ENCODE results near the gene DGLUCY. TPM values are rescaled to one million over a fixed set of nuclear protein-coding genes. Genes with fewer than 3 reads are reported as not detected.
"Not testable (repeated sequence)": the region's sequence is repeated elsewhere in the genome, so short reads cannot be mapped to it uniquely, and the experiment has no call there.

The DGLUCY gene
- polyA plus RNA-seq, 3 donors, result 54.9 to 88.4 (median 66.0) TPM

- peaks cover 86 to 90% of the 10 kb centered on the region in 2 donors for H3K36me3 Mint-ChIP-seq
- intact Hi-C loops (cut with micrococcal nuclease), result no loop called here
- peaks cover 6% of the 10 kb centered on the region for H3K4me1 Mint-ChIP-seq
- Histone ChIP-seq H3K27ac (ENCODE audit: low read depth in 1 of 2, low read length in 2 of 2) (no peak overlapping the region), H4K20me1 (ENCODE audit: insufficient read depth, low read length) (no peaks in the 10 kb centered on the region), H3K9me3 (replicated peaks in 1 of 2; ENCODE audit: control insufficient read depth in 1 of 2, insufficient read depth in 1 of 2, low read length in 2 of 2) (no peaks in the 10 kb centered on the region), H3K4me3 (replicated peaks in 1 of 3; ENCODE audit: low read depth in 2 of 3, low read length in 3 of 3) (no peak overlapping the region), H3K4me2 (replicated peaks; ENCODE audit: extremely low read depth, low read length, poor library complexity, severe bottlenecking) (no peak overlapping the region), H3K4me1 (ENCODE audit: control insufficient read depth in 1 of 2, insufficient read depth in 2 of 2, low read length in 2 of 2) (no peaks in the 10 kb centered on the region), H3K79me2 (ENCODE audit: insufficient read depth, low read length) (no peaks in the 10 kb centered on the region), H3K36me3 (replicated peaks in 1 of 2; ENCODE audit: control insufficient read depth in 1 of 2, insufficient read depth in 2 of 2, low read length in 2 of 2) (peaks cover 65 to 89% of the 10 kb centered on the region in 2 donors), H3K27me3 (ENCODE audit: control insufficient read depth in 2 of 2, insufficient read depth in 2 of 2, low read length in 2 of 2) (no peaks in the 10 kb centered on the region), H3K9ac (ENCODE audit: insufficient read depth, low read length, poor library complexity, severe bottlenecking) (no peak overlapping the region), H2AFZ (ENCODE audit: insufficient read depth, low read depth, low read length, poor library complexity, severe bottlenecking) (no peak overlapping the region)
- H3K27me3 Mint-ChIP-seq (ENCODE audit: low read depth in 3 of 3), result peaks cover 2 to 5% (median 3%) of the 10 kb centered on the region in 3 donors
- DNase-seq, result peak in 2 of 3 donors; percentile 36 to 69
- peak overlapping the region in 2 of 7 donors; percentile 13 to 23 for H3K27ac Mint-ChIP-seq
- no CpG with 5 or more reads among the region's 1 CpG for WGBS (ENCODE audit: insufficient coverage)
- TF ChIP-seq CTCF (IDR thresholded peaks at IDR 0.05), result no peak
- peaks cover 0 to 1% (median 0%) of the 10 kb centered on the region in 7 donors for H3K9me3 Mint-ChIP-seq
- no peak overlapping the region for H3K4me3 Mint-ChIP-seq
These were observed 109.3 kb downstream of the DGLUCY start for GRCh38 chr14:91223028-91223783.

- Mint-ChIP-seq H3K27ac (no peak overlapping the region), H3K4me1 (peaks cover 22% of the 10 kb centered on the region), H3K27me3 (ENCODE audit: low read depth in 3 of 3) (peaks cover 4 to 7% (median 5%) of the 10 kb centered on the region in 3 donors), H3K36me3 (peaks cover 79 to 81% of the 10 kb centered on the region in 2 donors), H3K9me3 (peaks cover 0 to 3% (median 0%) of the 10 kb centered on the region in 7 donors), H3K4me3 (no peak overlapping the region)
- H3K79me2 ChIP-seq (ENCODE audit: insufficient read depth, low read length), result no peaks in the 10 kb centered on the region
- H4K20me1 ChIP-seq (ENCODE audit: insufficient read depth, low read length), result no peaks in the 10 kb centered on the region
- no peak for DNase-seq
- H3K27me3 ChIP-seq (ENCODE audit: control insufficient read depth in 2 of 2, insufficient read depth in 2 of 2, low read length in 2 of 2), result no peaks in the 10 kb centered on the region
- WGBS (ENCODE audit: insufficient coverage), result 100% methylated on average over 7 of the region's 7 CpGs
- H3K4me2 ChIP-seq (replicated peaks; ENCODE audit: extremely low read depth, low read length, poor library complexity, severe bottlenecking), result no peak overlapping the region
- peaks cover 11 to 14% of the 10 kb centered on the region in 2 donors for H3K4me1 ChIP-seq (ENCODE audit: control insufficient read depth in 1 of 2, insufficient read depth in 2 of 2, low read length in 2 of 2)
- no peak overlapping the region for H3K4me3 ChIP-seq (replicated peaks in 1 of 3; ENCODE audit: low read depth in 2 of 3, low read length in 3 of 3)
- intact Hi-C loops (cut with micrococcal nuclease), result no loop called here
- TF ChIP-seq CTCF (IDR thresholded peaks at IDR 0.05), result no peak
- H2AFZ ChIP-seq (ENCODE audit: insufficient read depth, low read depth, low read length, poor library complexity, severe bottlenecking), result no peak overlapping the region
- peaks cover 48 to 76% of the 10 kb centered on the region in 2 donors for H3K36me3 ChIP-seq (replicated peaks in 1 of 2; ENCODE audit: control insufficient read depth in 1 of 2, insufficient read depth in 2 of 2, low read length in 2 of 2)
- no peaks in the 10 kb centered on the region for H3K9me3 ChIP-seq (replicated peaks in 1 of 2; ENCODE audit: control insufficient read depth in 1 of 2, insufficient read depth in 1 of 2, low read length in 2 of 2)
- H3K27ac ChIP-seq (ENCODE audit: low read depth in 1 of 2, low read length in 2 of 2), result no peak overlapping the region
- no peak overlapping the region for H3K9ac ChIP-seq (ENCODE audit: insufficient read depth, low read length, poor library complexity, severe bottlenecking)
These were observed 111.2 kb downstream of the DGLUCY start for GRCh38 chr14:91225025-91225424.

GRCh38 chr14:91226360-91226759 is 112.5 kb downstream of the DGLUCY start:
- DNase-seq; H4K20me1 ChIP-seq (ENCODE audit: insufficient read depth, low read length); H3K27me3 Mint-ChIP-seq (ENCODE audit: low read depth in 3 of 3); H3K4me3 ChIP-seq (replicated peaks in 1 of 3; ENCODE audit: low read depth in 2 of 3, low read length in 3 of 3); H3K79me2 ChIP-seq (ENCODE audit: insufficient read depth, low read length); H3K27me3 ChIP-seq (ENCODE audit: control insufficient read depth in 2 of 2, insufficient read depth in 2 of 2, low read length in 2 of 2); H3K27ac ChIP-seq (ENCODE audit: low read depth in 1 of 2, low read length in 2 of 2); H2AFZ ChIP-seq (ENCODE audit: insufficient read depth, low read depth, low read length, poor library complexity, severe bottlenecking); H3K9ac ChIP-seq (ENCODE audit: insufficient read depth, low read length, poor library complexity, severe bottlenecking); intact Hi-C loops (cut with micrococcal nuclease); H3K4me2 ChIP-seq (replicated peaks; ENCODE audit: extremely low read depth, low read length, poor library complexity, severe bottlenecking); H3K9me3 ChIP-seq (replicated peaks in 1 of 2; ENCODE audit: control insufficient read depth in 1 of 2, insufficient read depth in 1 of 2, low read length in 2 of 2); H3K4me3 Mint-ChIP-seq; H3K27ac Mint-ChIP-seq: not testable (repeated sequence)
- no CpG with 5 or more reads among the region's 4 CpGs for WGBS (ENCODE audit: insufficient coverage)
- H3K36me3 Mint-ChIP-seq, result peaks cover 77 to 78% of the 10 kb centered on the region in 2 donors
- H3K4me1 Mint-ChIP-seq, result peaks cover 31% of the 10 kb centered on the region
- Histone ChIP-seq H3K36me3 (replicated peaks in 1 of 2; ENCODE audit: control insufficient read depth in 1 of 2, insufficient read depth in 2 of 2, low read length in 2 of 2) (peaks cover 38 to 62% of the 10 kb centered on the region in 2 donors), H3K4me1 (ENCODE audit: control insufficient read depth in 1 of 2, insufficient read depth in 2 of 2, low read length in 2 of 2) (peaks cover 17 to 24% of the 10 kb centered on the region in 2 donors)
- peaks cover 3 to 13% (median 7%) of the 10 kb centered on the region in 7 donors for H3K9me3 Mint-ChIP-seq
